HCT116 (cell line): ENCODE results near the gene CA12. TPM values are rescaled to one million over a fixed set of nuclear protein-coding genes. Genes with fewer than 3 reads are reported as not detected.

ENCODE experiments used
- ATAC-seq: fragments of 200-7000 bp; cut with Tn5 transposase; 2 replicates; pipeline ENCODE4 v1.9.1; 2020; ENCODE audit warnings: mild to moderate bottlenecking, moderate library complexity
- BruUV-seq: library from RNA; stranded (reverse); fragments of 400-500 nt; replicated peaks from 2 replicates; lab custom pipeline; 2021; lab: Mats Ljungman, UMichigan
- CTCF ChIA-PET: fragments of 300-600 bp; sonication (Branson Sonifier 250); formaldehyde crosslinking; loops from one replicate; lab custom pipeline; 2021; ENCODE audit warnings: antibody characterized with exemption; lab: Charles Lee
- POLR2A ChIA-PET: fragments of 300-600, 350-600 bp; sonication (Branson Sonifier 250); formaldehyde crosslinking; loops from one replicate; lab custom pipeline; 2021; ENCODE audit warnings: antibody characterized with exemption; lab: Charles Lee
- RAD21 ChIA-PET, 2 experiments: fragments of 300-600 bp; sonication (Branson Sonifier 250); formaldehyde crosslinking; loops; one replicate each; lab custom pipeline; 2023; ENCODE audit warnings: low total read pairs in 2 of 2; ENCODE audit not compliant: uncharacterized antibody in 2 of 2, unreplicated experiment in 2 of 2, low non-redundant PET in 1 of 2; lab: Charles Lee
- DNase-seq: peaks from one replicate; pipeline ENCODE4 v3.0.0-alpha.2; 2010; ENCODE audit warnings: low read depth, low spot score
- H2AFZ ChIP-seq: fragments of 200-600 bp; shearing (Covaris generic), sonication (generic); 2 replicates; pipeline ENCODE4 v1.6.1; 2017; ENCODE audit warnings: low read depth, mixed run types, mixed read lengths, antibody characterized with exemption, low read length; ENCODE audit not compliant: poor library complexity, severe bottlenecking
- H3K27ac ChIP-seq: 2 replicates; pipeline ENCODE4 v1.5.1; 2012; ENCODE audit warnings: low read depth, low read length
- H3K27me3 ChIP-seq: fragments of 200-600 bp; sonication (generic); 2 replicates; pipeline ENCODE4 v1.6.1; 2016; ENCODE audit warnings: mixed run types, low read length, mixed read lengths; ENCODE audit not compliant: insufficient read depth
- H3K36me3 ChIP-seq, 2 experiments: fragments of 200-500 bp in 1 of 2; fragments of 200-600 bp in 1 of 2; sonication (Bioruptor generic) in 1 of 2; sonication (generic) in 1 of 2; 2 replicates each; pipeline versions ENCODE4 v1.5.1 to v1.6.1; 2014 to 2016; ENCODE audit warnings: low read length in 2 of 2, inconsistent platforms in 1 of 2, mixed read lengths in 1 of 2, mixed run types in 1 of 2; ENCODE audit not compliant: insufficient read depth in 2 of 2, control insufficient read depth in 1 of 2
- H3K4me1 ChIP-seq, 2 experiments: fragments of 200-600 bp in 1 of 2; sonication (generic) in 1 of 2; 2 replicates each; pipeline versions ENCODE4 v1.5.1 to v1.6.1; 2012 to 2017; ENCODE audit warnings: low read length in 2 of 2, inconsistent platforms in 1 of 2, mild to moderate bottlenecking in 1 of 2, mixed read lengths in 1 of 2, mixed run types in 1 of 2, moderate library complexity in 1 of 2; ENCODE audit not compliant: insufficient read depth in 2 of 2, control insufficient read depth in 1 of 2
- H3K4me2 ChIP-seq: fragments of 200-600 bp; sonication (generic); 2 replicates; pipeline ENCODE4 v1.6.1; 2017; ENCODE audit warnings: mixed run types, low read length, mixed read lengths
- H3K4me3 ChIP-seq, 2 experiments: fragments of 200-600 bp in 1 of 2; sonication (generic) in 1 of 2; replicated peaks in 1 of 2; 2 replicates each; pipeline ENCODE4 v1.5.1; 2011 to 2016; ENCODE audit warnings: low read length in 2 of 2, control low read depth in 1 of 2, low read depth in 1 of 2, mild to moderate bottlenecking in 1 of 2, mixed read lengths in 1 of 2, mixed run types in 1 of 2
- H3K79me2 ChIP-seq: fragments of 200-600 bp; sonication (generic); 2 replicates; pipeline ENCODE4 v1.6.1; 2017; ENCODE audit warnings: mild to moderate bottlenecking, mixed run types, low read length, moderate library complexity, mixed read lengths; ENCODE audit not compliant: insufficient read depth
- H3K9ac ChIP-seq: fragments of 200-600 bp; sonication (generic); 2 replicates; pipeline ENCODE4 v1.6.1; 2016; ENCODE audit warnings: low read length, mixed read lengths
- H3K9me2 ChIP-seq: fragments of 200-600 bp; sonication (generic), shearing (Covaris generic); 2 replicates; pipeline ENCODE4 v1.6.1; 2017; ENCODE audit warnings: mixed run types, mild to moderate bottlenecking, moderate library complexity; ENCODE audit not compliant: insufficient read depth
- H3K9me3 ChIP-seq, 2 experiments: fragments of 200-500 bp in 1 of 2; fragments of 200-600 bp in 1 of 2; sonication (Bioruptor generic) in 1 of 2; sonication (generic) in 1 of 2; 2 replicates each; pipeline ENCODE4 v1.6.1; 2014 to 2017; ENCODE audit warnings: low read length in 2 of 2, mixed read lengths in 2 of 2, inconsistent platforms in 1 of 2, low read depth in 1 of 2, mild to moderate bottlenecking in 1 of 2, mixed run types in 1 of 2, moderate library complexity in 1 of 2; ENCODE audit not compliant: control insufficient read depth in 1 of 2, insufficient read depth in 1 of 2
- H4K20me1 ChIP-seq: fragments of 200-600 bp; sonication (generic), shearing (Covaris generic); 2 replicates; pipeline ENCODE4 v1.6.1; 2017; ENCODE audit warnings: mixed run types, mild to moderate bottlenecking, moderate library complexity; ENCODE audit not compliant: insufficient read depth
- CBX3 ChIP-seq: IDR thresholded peaks from 2 replicates; pipeline ENCODE4 v1.6.1; 2012; ENCODE audit warnings: low read depth
- CEBPB ChIP-seq: IDR thresholded peaks from 2 replicates; pipeline ENCODE4 v1.6.1; 2012; ENCODE audit warnings: low read depth
- CTCF ChIP-seq, 3 experiments: fragments of 200-600 bp in 1 of 3; sonication (generic) in 1 of 3; IDR thresholded peaks in 2 of 3; conservative IDR thresholded peaks in 1 of 3; 2 replicates each; pipeline ENCODE4 v1.5.1; 2012 to 2017; ENCODE audit warnings: low read depth in 2 of 3, low read length in 2 of 3, antibody characterized with exemption in 1 of 3, borderline replicate concordance in 1 of 3, control low read depth in 1 of 3, mild to moderate bottlenecking in 1 of 3, mixed read lengths in 1 of 3, mixed run types in 1 of 3, moderate library complexity in 1 of 3; ENCODE audit not compliant: insufficient read depth in 1 of 3
- EZH2 ChIP-seq: fragments of 200-600 bp; sonication (generic); IDR thresholded peaks from 2 replicates; pipeline ENCODE4 v1.6.1; 2017; ENCODE audit warnings: antibody characterized with exemption, mixed run types
- EZH2phosphoT487 ChIP-seq: fragments of 200-600 bp; IDR thresholded peaks from 2 replicates; pipeline ENCODE4 v1.6.1; 2018; ENCODE audit warnings: antibody characterized with exemption, borderline replicate concordance
- FOSL1 ChIP-seq: IDR thresholded peaks from 2 replicates; pipeline ENCODE4 v1.6.1; 2012; ENCODE audit warnings: low read depth
- JUND ChIP-seq: IDR thresholded peaks from 2 replicates; pipeline ENCODE4 v1.6.1; 2012
- MAX ChIP-seq: IDR thresholded peaks from 2 replicates; pipeline ENCODE4 v1.6.1; 2012
- REST ChIP-seq: IDR thresholded peaks from 2 replicates; pipeline ENCODE4 v1.6.1; 2012; ENCODE audit warnings: low read depth
- SP1 ChIP-seq: IDR thresholded peaks from 2 replicates; pipeline ENCODE4 v1.6.1; 2012; ENCODE audit warnings: low read depth
- SRF ChIP-seq: IDR thresholded peaks from 2 replicates; pipeline ENCODE4 v1.6.1; 2012; ENCODE audit warnings: low read depth
- YY1 ChIP-seq: IDR thresholded peaks from 2 replicates; pipeline ENCODE4 v1.6.1; 2011; ENCODE audit warnings: low read length, low read depth, moderate library complexity, mild to moderate bottlenecking; ENCODE audit not compliant: insufficient replicate concordance; ENCODE audit errors: extremely low read depth
- intact Hi-C: fragments of 100-400 bp; cut with micrococcal nuclease; formaldehyde crosslinking; loops from 2 replicates; pipeline ENCODE4 v1.10.0; 2022
- total RNA-seq: library from RNA; stranded (reverse); gene quantifications from one replicate; pipeline ENCODE4 v1.2.1, GENCODE V29; 2021; ENCODE audit not compliant: unreplicated experiment

The CA12 gene
- total RNA-seq, 1 experiment from 2014 or later, result 1.8 TPM

- ATAC-seq (no peak), DNase-seq (no peak)
- Histone ChIP-seq H3K9ac (no peak overlapping the region), H4K20me1 (no peaks in the 10 kb centered on the region), H3K27me3 (no peaks in the 10 kb centered on the region), H3K27ac (no peak overlapping the region), H3K4me1 (no peaks in the 10 kb centered on the region), H2AFZ (no peak overlapping the region), H3K4me3 (no peak overlapping the region), H3K36me3 (no peaks in the 10 kb centered on the region), H3K9me3 (no peaks in the 10 kb centered on the region), H3K4me2 (no peak overlapping the region), H3K9me2 (no peaks in the 10 kb centered on the region), H3K79me2 (no peaks in the 10 kb centered on the region)
- BruUV-seq, result no TSS peak
- RAD21 ChIA-PET, result no interaction called here
- POLR2A ChIA-PET, result no interaction called here
- CTCF ChIA-PET, result no interaction called here
- intact Hi-C loops, result no loop called here
- TF ChIP-seq CEBPB, result no peak
- no peak for TF ChIP-seq EZH2phosphoT487
- TF ChIP-seq REST, result no peak
- no peak for TF ChIP-seq CBX3
These were observed 27.8 kb downstream of the CA12 start for GRCh38 chr15:63353887-63354286.

GRCh38 chr15:63353261-63353660 is 28.4 kb downstream of the CA12 start:
- no peak overlapping the region for H3K4me2 ChIP-seq
- RAD21 ChIA-PET, result no interaction called here
- no peak overlapping the region for H3K4me3 ChIP-seq
- no peaks in the 10 kb centered on the region for H4K20me1 ChIP-seq
- intact Hi-C loops, result no loop called here
- no peaks in the 10 kb centered on the region for H3K36me3 ChIP-seq
- no peaks in the 10 kb centered on the region for H3K9me3 ChIP-seq
- no peak for ATAC-seq
- no peaks in the 10 kb centered on the region for H3K27me3 ChIP-seq
- CTCF ChIA-PET, result no interaction called here
- H3K9me2 ChIP-seq, result no peaks in the 10 kb centered on the region
- BruUV-seq, result no TSS peak
- no peaks in the 10 kb centered on the region for H3K79me2 ChIP-seq
- DNase-seq, result no peak
- no peaks in the 10 kb centered on the region for H3K4me1 ChIP-seq
- POLR2A ChIA-PET, result no interaction called here
- no peak overlapping the region for H3K27ac ChIP-seq
- no peak overlapping the region for H2AFZ ChIP-seq
- no peak overlapping the region for H3K9ac ChIP-seq
- TF ChIP-seq MAX (no peak), SRF (no peak), EZH2 (no peak), SP1 (no peak), REST (no peak), YY1 (no peak), FOSL1 (no peak), JUND (no peak), CTCF (IDR thresholded peaks at IDR 0.05 in 2 of 3, conservative IDR thresholded peaks at IDR 0.05 in 1 of 3; ENCODE audit: borderline replicate concordance in 1 of 3, insufficient read depth in 1 of 3, low read depth in 2 of 3, low read length in 2 of 3) (no peak)
